Transverse colon (tissue), 4 donors: ENCODE results near the gene APOO. TPM values are rescaled to one million over a fixed set of nuclear protein-coding genes. Genes with fewer than 3 reads are reported as not detected.
A peak's percentile ranks its signal among the peaks of the same experiment; 100 is the strongest.

ENCODE experiments used
- DNase-seq: peaks from one replicate; pipeline ENCODE4 v3.0.0-alpha.2; 2019
- H3K27ac ChIP-seq, 4 donors: fragments of 200-600 bp; sonication (generic); 2 replicates each; pipeline ENCODE4 v1.5.1; 2016 to 2018; ENCODE audit warnings: inconsistent platforms in 4 of 4
- H3K27me3 ChIP-seq: fragments of 200-600 bp; sonication (generic); 2 replicates; pipeline ENCODE4 v1.5.1; 2017; ENCODE audit warnings: inconsistent platforms
- H3K36me3 ChIP-seq, 4 donors: fragments of 200-600 bp; sonication (generic); 2 replicates each; pipeline ENCODE4 v1.5.1; 2017 to 2019; ENCODE audit warnings: inconsistent platforms in 4 of 4
- H3K4me1 ChIP-seq, 4 donors: fragments of 200-600 bp; sonication (generic); 2 replicates each; pipeline ENCODE4 v1.5.1; 2017 to 2020; ENCODE audit warnings: inconsistent platforms in 4 of 4
- H3K4me3 ChIP-seq, 4 donors: fragments of 200-600 bp; sonication (generic); 1 replicate in 1 of 4; 2 replicates in 3 of 4; pipeline versions ENCODE4 v1.5.1 to v1.6.1; 2017 to 2019; ENCODE audit warnings: inconsistent platforms in 4 of 4
- H3K9me3 ChIP-seq, 2 donors: fragments of 200-600 bp; sonication (generic); 2 replicates each; pipeline ENCODE4 v1.5.1; 2017 to 2019; ENCODE audit warnings: inconsistent platforms in 2 of 2
- EP300 ChIP-seq: sonication (generic); formaldehyde crosslinking; IDR thresholded peaks from one replicate; pipeline ENCODE4 v1.6.1; 2017; ENCODE audit warnings: antibody characterized with exemption, low read depth
- POLR2A ChIP-seq: fragments of 450-650 bp; IDR thresholded peaks from one replicate; pipeline ENCODE4 v1.6.1; 2016; ENCODE audit warnings: antibody characterized with exemption, mild to moderate bottlenecking, moderate library complexity
- POLR2AphosphoS5 ChIP-seq, 3 donors: sonication (generic); formaldehyde crosslinking; IDR thresholded peaks; one replicate each; pipeline ENCODE4 v1.6.1; 2016; ENCODE audit warnings: antibody characterized with exemption in 3 of 3
- WGBS, 2 donors: methylation state at CpG; one replicate each; pipeline ENCODE4 v1.1.5; 2018; ENCODE audit warnings: low coverage in 1 of 2; 5-methylcytosine and 5-hydroxymethylcytosine counted together
- in situ Hi-C, 4 donors: fragments of 200-750 bp; cut with MboI; loops; one replicate each; pipeline versions ENCODE4 v1.15.0 to v1.15.1; 2017; ENCODE audit warnings: low sequenced_read_pairs in 3 of 4, low pct_ligation_motif_present in 1 of 4, low pct_unique_long_range_greater_than_20kb in 1 of 4
- intact Hi-C: fragments of 100-400 bp; cut with DNase I; formaldehyde crosslinking; loops from one replicate; pipeline ENCODE4 v1.15.1; 2023; ENCODE audit warnings: low total_unique reads
- total RNA-seq, 4 donors: library from RNA; depleted of rRNA; stranded (reverse); fragments of >200 nt; gene quantifications; one replicate each; pipeline ENCODE4 v1.1.0, GENCODE V29; 2016
- TF ChIP-seq, protein P1 (sequence below), 5 experiments: fragments of 200-600 bp in 3 of 5; fragments of 450-650 bp in 2 of 5; sonication (generic) in 3 of 5; IDR thresholded peaks; 1 replicate in 2 of 5; 2 replicates in 3 of 5; pipeline ENCODE4 v1.5.1; 2016 to 2017; ENCODE audit warnings: antibody characterized with exemption in 5 of 5, inconsistent platforms in 3 of 5, mild to moderate bottlenecking in 2 of 5, moderate library complexity in 1 of 5

Gene APOO
- total RNA-seq, 4 donors from 2014 or later: 10.0 to 24.5 (median 15.6) TPM; not detected in 1

DNA sequence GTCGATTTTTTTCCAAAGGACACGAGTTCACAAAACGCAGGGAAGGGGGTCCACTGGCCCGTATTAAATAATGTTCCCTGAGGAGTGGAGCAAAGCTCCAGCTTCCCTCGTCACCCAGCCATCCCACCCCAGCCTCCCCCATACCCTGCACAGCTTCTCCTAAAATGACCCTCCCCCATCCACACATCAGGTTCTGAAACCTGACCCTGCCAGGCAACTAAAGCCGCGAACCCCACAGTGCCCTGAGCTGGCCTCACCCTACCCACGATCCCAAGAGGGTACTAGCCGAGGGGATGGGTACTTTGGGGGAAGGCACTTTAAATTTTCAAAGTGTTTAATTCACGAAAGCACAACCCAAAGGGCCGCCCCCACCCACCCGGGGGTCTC lies 634 bp downstream of the APOO start:
- in situ Hi-C loops (loop anchor here (10.0 to 25.0 kb wide), 7 partner anchors 118 to 220 kb away; partner anchors contain the start of genes KLHL15 (in 2 of the 4), EIF2S3 (in 1 of the 4) and SAT1 (in 1 of the 4)), intact Hi-C loops (loop anchor here (10.0 kb wide), 1 partner anchor 212 kb away; no protein-coding TSS in a partner anchor)
- H3K9me3 ChIP-seq: no peaks in the 10 kb centered on the region
- DNase-seq: no peak
- WGBS, 2 donors: 50% methylated on average over 12 of the region's 12 CpGs; no CpG with 5 or more reads in 1 of the 2 donors
- no peak for TF ChIP-seq POLR2A
- no peak for TF ChIP-seq EP300
- TF ChIP-seq, protein P1, sequence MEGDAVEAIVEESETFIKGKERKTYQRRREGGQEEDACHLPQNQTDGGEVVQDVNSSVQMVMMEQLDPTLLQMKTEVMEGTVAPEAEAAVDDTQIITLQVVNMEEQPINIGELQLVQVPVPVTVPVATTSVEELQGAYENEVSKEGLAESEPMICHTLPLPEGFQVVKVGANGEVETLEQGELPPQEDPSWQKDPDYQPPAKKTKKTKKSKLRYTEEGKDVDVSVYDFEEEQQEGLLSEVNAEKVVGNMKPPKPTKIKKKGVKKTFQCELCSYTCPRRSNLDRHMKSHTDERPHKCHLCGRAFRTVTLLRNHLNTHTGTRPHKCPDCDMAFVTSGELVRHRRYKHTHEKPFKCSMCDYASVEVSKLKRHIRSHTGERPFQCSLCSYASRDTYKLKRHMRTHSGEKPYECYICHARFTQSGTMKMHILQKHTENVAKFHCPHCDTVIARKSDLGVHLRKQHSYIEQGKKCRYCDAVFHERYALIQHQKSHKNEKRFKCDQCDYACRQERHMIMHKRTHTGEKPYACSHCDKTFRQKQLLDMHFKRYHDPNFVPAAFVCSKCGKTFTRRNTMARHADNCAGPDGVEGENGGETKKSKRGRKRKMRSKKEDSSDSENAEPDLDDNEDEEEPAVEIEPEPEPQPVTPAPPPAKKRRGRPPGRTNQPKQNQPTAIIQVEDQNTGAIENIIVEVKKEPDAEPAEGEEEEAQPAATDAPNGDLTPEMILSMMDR (IDR thresholded peaks at IDR 0.05): no peak
- no peak for TF ChIP-seq POLR2AphosphoS5 (IDR thresholded peaks at IDR 0.05)
- H3K4me3 ChIP-seq: peak overlapping the region; percentile 35 to 67 (median 53)
- H3K36me3 ChIP-seq: no peaks in the 10 kb centered on the region
- H3K27me3 ChIP-seq: no peaks in the 10 kb centered on the region
- H3K4me1 ChIP-seq: peaks cover 2 to 13% (median 2%) of the 10 kb centered on the region in 4 donors
- peak overlapping the region; percentile 82 to 96 (median 92) for H3K27ac ChIP-seq

DNA sequence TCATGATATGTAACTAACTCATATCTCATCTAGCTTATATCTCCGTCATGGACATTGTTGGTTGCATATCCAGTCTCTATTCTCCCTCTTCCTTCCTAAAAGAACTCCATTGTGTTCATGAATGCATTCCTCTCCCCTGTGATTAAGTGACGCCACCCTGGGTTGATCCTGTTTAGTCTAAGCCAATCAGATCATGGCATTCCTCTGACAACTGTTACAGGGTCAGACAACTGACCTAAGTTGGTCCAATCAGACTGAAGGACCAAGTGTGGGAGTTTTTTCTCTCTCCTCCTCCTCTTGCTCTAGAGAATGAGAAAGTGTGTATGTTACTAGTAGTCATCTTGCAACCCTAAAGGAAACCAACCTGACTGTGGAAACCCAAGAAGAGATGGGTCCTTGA lies 3.6 kb downstream of the APOO start:
- H3K4me3 ChIP-seq: no peak overlapping the region
- DNase-seq: no peak
- H3K27ac ChIP-seq: no peak overlapping the region
- no peaks in the 10 kb centered on the region for H3K36me3 ChIP-seq
- WGBS, 2 donors: 58% methylated on average over 2 of the region's 2 CpGs; no CpG with 5 or more reads in 1 of the 2 donors
- intact Hi-C loops (loop anchor here (10.0 kb wide), 1 partner anchor 209 kb away; no protein-coding TSS in a partner anchor), in situ Hi-C loops (loop anchor here (5.0 to 25.0 kb wide), 9 partner anchors 119 to 217 kb away; partner anchors contain the start of genes KLHL15 (in 2 of the 4), SAT1 (in 2 of the 4) and EIF2S3 (in 1 of the 4))
- peaks cover 7 to 32% (median 8%) of the 10 kb centered on the region in 4 donors for H3K4me1 ChIP-seq
- no peaks in the 10 kb centered on the region for H3K27me3 ChIP-seq
- no peaks in the 10 kb centered on the region for H3K9me3 ChIP-seq
- TF ChIP-seq EP300: no peak
- TF ChIP-seq, protein P1 (IDR thresholded peaks at IDR 0.05): no peak
- TF ChIP-seq POLR2A: no peak
- TF ChIP-seq POLR2AphosphoS5 (IDR thresholded peaks at IDR 0.05): no peak

DNA sequence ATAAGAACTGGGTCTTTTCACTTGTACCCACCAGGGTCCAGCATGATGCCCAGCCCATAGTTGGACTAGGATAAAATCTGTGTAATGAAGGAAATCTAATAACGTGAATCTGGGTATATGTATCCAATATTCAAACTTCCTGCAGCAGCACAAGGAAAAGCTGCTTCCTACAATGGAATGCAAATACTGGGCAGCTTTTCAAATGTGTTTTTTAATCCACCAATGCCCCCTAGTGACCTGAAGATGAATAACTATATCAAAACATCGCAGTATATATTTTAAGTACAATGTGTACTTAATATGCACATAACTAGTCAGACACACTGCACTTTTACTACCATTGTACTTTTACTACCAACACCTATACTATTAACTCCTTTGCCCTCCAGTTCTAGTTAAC lies 5.3 kb downstream of the APOO start:
- no peaks in the 10 kb centered on the region for H3K36me3 ChIP-seq
- H3K27me3 ChIP-seq: no peaks in the 10 kb centered on the region
- DNase-seq: no peak
- 0 to 5% methylated on average over 1 to 2 of the region's 2 CpGs for WGBS, 2 donors
- H3K4me1 ChIP-seq: peaks cover 7 to 32% (median 11%) of the 10 kb centered on the region in 4 donors
- H3K4me3 ChIP-seq: peak overlapping the region in 1 of 4 donors; percentile 20
- intact Hi-C loops (loop anchor here (2.0 to 10.0 kb wide), 2 partner anchors 120 to 208 kb away; partner anchors contain the start of gene SAT1), in situ Hi-C loops (loop anchor here (5.0 to 25.0 kb wide), 9 partner anchors 118 to 215 kb away; partner anchors contain the start of genes KLHL15 (in 2 of the 4), SAT1 (in 2 of the 4) and EIF2S3 (in 1 of the 4))
- no peaks in the 10 kb centered on the region for H3K9me3 ChIP-seq
- peak overlapping the region; percentile 70 to 82 (median 72) for H3K27ac ChIP-seq
- TF ChIP-seq, protein P1 (IDR thresholded peaks at IDR 0.05): peak; percentile 36 to 63 (median 39)
- TF ChIP-seq EP300 (no peak), POLR2A (no peak), POLR2AphosphoS5 (IDR thresholded peaks at IDR 0.05) (no peak)

DNA sequence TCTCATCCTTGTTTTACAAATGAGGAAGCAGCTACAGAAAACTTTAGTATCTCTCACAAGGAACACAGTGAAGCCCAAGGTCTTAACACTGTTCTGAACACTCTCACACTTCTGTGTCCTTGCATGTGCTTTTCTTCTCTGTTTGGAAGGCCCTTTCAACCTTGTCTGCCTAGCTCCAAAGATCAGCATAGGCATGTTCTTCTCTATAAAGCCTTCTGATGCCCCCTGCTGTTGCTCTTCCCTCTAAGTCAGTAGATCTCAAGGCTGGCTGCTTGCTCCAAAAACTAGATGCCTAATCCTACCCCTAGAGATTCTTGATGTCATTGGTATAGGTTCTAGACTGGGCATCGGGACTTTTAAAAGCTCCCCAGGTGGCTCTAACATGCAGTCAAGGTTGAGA lies 5.9 kb downstream of the APOO start:
- Histone ChIP-seq H3K9me3 (no peaks in the 10 kb centered on the region), H3K4me3 (peak overlapping the region in 1 of 4 donors; percentile 20), H3K36me3 (no peaks in the 10 kb centered on the region), H3K4me1 (peaks cover 7 to 29% (median 11%) of the 10 kb centered on the region in 4 donors), H3K27me3 (no peaks in the 10 kb centered on the region), H3K27ac (peak overlapping the region; percentile 70 to 82 (median 72))
- TF ChIP-seq EP300: no peak
- TF ChIP-seq, protein P1 (IDR thresholded peaks at IDR 0.05): peak; percentile 24 to 61 (median 38)
- peak in 1 of 3 donors; percentile 30 for TF ChIP-seq POLR2AphosphoS5 (IDR thresholded peaks at IDR 0.05)
- no peak for TF ChIP-seq POLR2A
- peak; percentile 59 for DNase-seq
- in situ Hi-C loops: loop anchor here (5.0 to 25.0 kb wide), 9 partner anchors 117 to 215 kb away; partner anchors contain the start of genes KLHL15 (in 2 of the 4), SAT1 (in 2 of the 4) and EIF2S3 (in 1 of the 4)
- WGBS, 2 donors: 40% methylated on average over 1 of the region's 1 CpG; no CpG with 5 or more reads in 1 of the 2 donors
- intact Hi-C loops: loop anchor here (2.0 to 10.0 kb wide), 2 partner anchors 119 to 207 kb away; partner anchors contain the start of gene SAT1
